ENCODE data around the gene CLIP2.

The CLIP2 gene

GRCh38 chr7:74282748-74283459, 6.3 kb upstream of the CLIP2 start:
- POLR2A ChIA-PET (ENCODE audit: low non-redundant PET) = no interaction called here
- H3K27ac ChIP-seq = no peak overlapping the region
- DNase-seq (ENCODE audit: low spot score) = no peak
- CTCF ChIA-PET = interaction anchor here (0.6 kb wide), 1 partner anchor 72 kb away, joined by 3 read pairs; no protein-coding TSS in a partner anchor
- TF ChIP-seq, protein P1, sequence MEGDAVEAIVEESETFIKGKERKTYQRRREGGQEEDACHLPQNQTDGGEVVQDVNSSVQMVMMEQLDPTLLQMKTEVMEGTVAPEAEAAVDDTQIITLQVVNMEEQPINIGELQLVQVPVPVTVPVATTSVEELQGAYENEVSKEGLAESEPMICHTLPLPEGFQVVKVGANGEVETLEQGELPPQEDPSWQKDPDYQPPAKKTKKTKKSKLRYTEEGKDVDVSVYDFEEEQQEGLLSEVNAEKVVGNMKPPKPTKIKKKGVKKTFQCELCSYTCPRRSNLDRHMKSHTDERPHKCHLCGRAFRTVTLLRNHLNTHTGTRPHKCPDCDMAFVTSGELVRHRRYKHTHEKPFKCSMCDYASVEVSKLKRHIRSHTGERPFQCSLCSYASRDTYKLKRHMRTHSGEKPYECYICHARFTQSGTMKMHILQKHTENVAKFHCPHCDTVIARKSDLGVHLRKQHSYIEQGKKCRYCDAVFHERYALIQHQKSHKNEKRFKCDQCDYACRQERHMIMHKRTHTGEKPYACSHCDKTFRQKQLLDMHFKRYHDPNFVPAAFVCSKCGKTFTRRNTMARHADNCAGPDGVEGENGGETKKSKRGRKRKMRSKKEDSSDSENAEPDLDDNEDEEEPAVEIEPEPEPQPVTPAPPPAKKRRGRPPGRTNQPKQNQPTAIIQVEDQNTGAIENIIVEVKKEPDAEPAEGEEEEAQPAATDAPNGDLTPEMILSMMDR (conservative IDR thresholded peaks at IDR 0.05; ENCODE audit: low read depth) = no peak

DNA sequence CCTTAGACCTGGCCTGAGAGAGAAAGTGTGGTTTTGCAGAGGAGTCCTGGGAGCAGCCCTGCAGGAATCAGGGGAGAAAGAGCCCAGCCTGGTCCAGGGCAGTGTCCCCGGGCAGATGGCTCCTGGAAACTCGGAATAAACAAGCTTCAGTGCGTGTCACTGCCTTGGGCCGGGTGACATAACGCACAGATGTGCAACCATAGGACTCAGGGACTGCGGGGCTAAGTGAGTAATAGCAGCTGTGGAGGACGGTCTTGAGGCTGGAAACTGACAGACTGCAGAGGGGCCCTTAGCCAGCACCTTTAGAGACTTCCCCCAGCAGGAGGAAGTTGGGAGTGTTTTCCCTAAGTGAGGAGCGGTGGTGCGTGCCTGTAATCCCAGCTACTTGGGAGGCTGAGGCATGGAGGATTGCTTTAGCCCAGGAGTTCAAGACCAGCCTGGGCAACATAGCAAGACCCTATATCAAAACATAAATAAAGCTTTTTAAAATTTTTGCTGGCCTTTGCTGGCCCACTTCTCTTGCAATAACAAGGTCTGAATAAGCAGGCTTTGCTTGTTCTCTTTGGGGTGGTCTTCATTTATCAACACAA, 5.3 kb upstream of the CLIP2 start:
- POLR2A ChIA-PET (ENCODE audit: low non-redundant PET) = no interaction called here
- TF ChIP-seq, protein P1 (conservative IDR thresholded peaks at IDR 0.05; ENCODE audit: low read depth) = no peak
- CTCF ChIA-PET = interaction anchor here (1.2 to 1.9 kb wide), 2 partner anchors 8 to 77 kb away, joined by 3 to 5 read pairs; no protein-coding TSS in a partner anchor
- H3K27ac ChIP-seq = no peak overlapping the region
- DNase-seq (ENCODE audit: low spot score) = no peak

GRCh38 chr7:74284781-74285259, 4.4 kb upstream of the CLIP2 start:
- H3K27ac ChIP-seq = no peak overlapping the region
- ChIA-PET POLR2A (ENCODE audit: low non-redundant PET) (no interaction called here), CTCF (interaction anchor here (0.6 to 1.9 kb wide), 5 partner anchors 9 to 278 kb away, joined by 3 to 6 read pairs (median 5); no protein-coding TSS in a partner anchor)
- TF ChIP-seq, protein P1 (conservative IDR thresholded peaks at IDR 0.05; ENCODE audit: low read depth) = no peak
- DNase-seq (ENCODE audit: low spot score) = no peak

GRCh38 chr7:74286131-74286530, 3.1 kb upstream of the CLIP2 start:
- CTCF ChIA-PET = interaction anchor here (0.6 kb wide), 1 partner anchor 49 kb away, joined by 3 read pairs; no protein-coding TSS in a partner anchor
- no peak for DNase-seq (ENCODE audit: low spot score)
- TF ChIP-seq, protein P1 (conservative IDR thresholded peaks at IDR 0.05; ENCODE audit: low read depth) = no peak
- no peak overlapping the region for H3K27ac ChIP-seq
- POLR2A ChIA-PET (ENCODE audit: low non-redundant PET) = no interaction called here

DNA sequence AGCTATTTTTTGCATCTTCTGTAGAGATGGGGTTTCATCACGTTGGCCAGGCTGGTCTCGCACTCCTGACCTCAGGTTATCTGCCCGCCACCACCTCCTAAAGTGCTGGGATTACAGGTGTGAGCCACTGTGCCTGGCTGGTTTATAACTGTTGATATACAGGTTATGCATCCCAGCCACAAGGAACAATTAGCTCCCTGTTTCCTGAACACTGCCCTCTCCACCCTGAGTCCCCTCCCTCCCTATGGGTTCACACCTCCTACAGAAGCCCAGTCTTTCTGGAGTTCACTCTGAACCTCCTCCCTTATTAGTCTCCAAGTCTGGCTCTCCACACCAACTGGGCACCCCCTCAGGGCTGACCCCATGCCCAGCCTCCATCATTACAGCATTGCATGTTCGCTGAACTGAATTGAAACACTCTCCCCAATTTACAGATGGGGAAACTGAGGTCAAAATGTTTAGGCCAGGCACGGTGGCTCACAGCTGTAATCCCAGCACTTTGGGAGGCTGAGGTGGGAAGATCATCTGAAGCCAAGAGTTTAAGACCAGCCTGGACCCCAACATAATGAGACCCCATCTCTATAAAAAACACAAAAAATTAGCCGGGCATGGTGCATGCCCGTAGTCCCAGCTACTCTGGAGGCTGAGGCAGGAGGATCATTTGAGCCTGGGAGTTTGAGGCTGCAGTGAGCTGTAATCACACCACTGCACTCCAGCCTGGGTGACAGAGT, 1.7 kb upstream of the CLIP2 start:
- ChIA-PET CTCF (interaction anchor here (0.6 to 2.0 kb wide), 2 partner anchors 75 to 114 kb away, joined by 3 to 9 read pairs; no protein-coding TSS in a partner anchor), POLR2A (ENCODE audit: low non-redundant PET) (no interaction called here)
- no peak for DNase-seq (ENCODE audit: low spot score)
- TF ChIP-seq, protein P1 (conservative IDR thresholded peaks at IDR 0.05; ENCODE audit: low read depth) = no peak
- no peak overlapping the region for H3K27ac ChIP-seq

All from RWPE1 (cell line).